GM21390 (cell line): Measurements from ENCODE around the gene BEND5.

Source experiments
- ATAC-seq: cut with Tn5 transposase; IDR thresholded peaks from one replicate; pipeline ENCODE4 v1.9.1; 2021; ENCODE audit not compliant: unreplicated experiment

Gene BEND5

GRCh38 chr1:48776393-48777218, at the start of gene BEND5:
TSS of gene BEND5 (minus strand) at chr1:48776891. CDS start at chr1:48776831, 60 bp downstream.
- ATAC-seq, result no peak

- no peak for ATAC-seq
Observed at GRCh38 chr1:48823168-48823567, 46.5 kb upstream of the BEND5 start.

GRCh38 chr1:48820491-48820890, 43.8 kb upstream of the BEND5 start:
- no peak for ATAC-seq

GRCh38 chr1:48817505-48818114, 40.9 kb upstream of the BEND5 start:
- ATAC-seq, result no peak

- ATAC-seq, result no peak
Observed at GRCh38 chr1:48810740-48811139, 34.0 kb upstream of the BEND5 start.

DNA sequence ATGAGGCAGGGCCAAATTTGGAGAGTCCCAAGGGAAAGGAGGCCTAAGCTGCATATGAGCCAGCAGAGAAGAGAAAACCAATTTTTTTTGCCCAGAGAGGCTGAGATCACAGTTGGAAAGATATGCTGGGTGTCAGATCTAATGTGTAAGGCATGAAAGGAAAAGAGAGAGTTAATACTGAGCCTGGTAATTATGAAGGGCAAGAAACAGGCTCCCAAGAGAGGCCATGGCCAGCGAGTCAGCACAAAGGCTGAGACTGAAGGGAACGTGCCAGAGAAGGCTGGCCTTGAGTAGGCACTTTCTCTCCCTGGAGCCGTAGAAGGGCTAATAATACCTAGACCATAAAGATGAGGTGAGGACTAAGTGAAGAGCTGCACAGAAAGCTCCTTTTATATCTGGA, 31.8 kb upstream of the BEND5 start:
- no peak for ATAC-seq

GRCh38 chr1:48807554-48808260, 31.0 kb upstream of the BEND5 start:
- no peak for ATAC-seq

DNA sequence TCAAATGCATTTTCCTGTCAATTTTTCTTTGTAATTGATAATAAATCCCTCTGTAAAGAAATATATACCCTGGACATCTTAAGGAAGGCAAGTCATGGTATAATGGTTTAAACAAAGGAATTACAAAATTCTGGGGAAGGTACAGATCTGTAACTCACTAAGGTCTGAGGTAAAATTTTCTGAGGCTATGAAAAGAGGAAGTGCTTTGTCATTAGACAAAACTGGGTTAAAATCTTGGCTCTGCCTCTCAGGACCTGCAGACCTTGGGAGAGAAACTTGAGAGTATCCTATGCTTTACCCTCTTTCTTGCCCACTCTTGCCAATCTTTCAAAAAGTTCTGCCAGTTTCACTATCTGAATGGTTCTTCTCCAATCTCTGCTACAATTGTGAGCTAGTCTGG, 26.8 kb upstream of the BEND5 start:
- no peak for ATAC-seq

DNA sequence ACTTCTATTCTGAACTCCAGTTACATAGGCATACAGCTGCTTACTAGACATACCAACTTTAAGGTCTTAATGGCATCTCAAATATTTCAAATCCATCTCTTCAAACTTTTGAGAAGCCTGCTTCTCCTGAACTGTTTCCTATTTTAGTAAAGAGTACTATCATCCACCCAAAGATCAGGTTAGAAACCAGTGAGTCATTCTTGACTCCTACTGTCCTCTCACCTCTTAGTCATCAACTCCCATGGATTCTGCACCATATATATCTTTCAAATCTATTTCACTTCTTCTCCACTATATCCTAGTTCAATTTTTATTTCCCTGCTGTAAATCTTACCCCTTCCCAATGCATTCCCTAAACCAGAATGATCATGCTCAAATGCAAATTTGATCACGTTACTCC, 18.1 kb upstream of the BEND5 start:
- ATAC-seq, result no peak

- ATAC-seq, result peak; percentile 77
Observed at GRCh38 chr1:48793863-48794262, 17.2 kb upstream of the BEND5 start.

- no peak for ATAC-seq
Observed at GRCh38 chr1:48792961-48793360, 16.3 kb upstream of the BEND5 start.

- ATAC-seq, result peak; percentile 33
Observed at GRCh38 chr1:48790397-48790796, 13.7 kb upstream of the BEND5 start.

- no peak for ATAC-seq
Observed at GRCh38 chr1:48789903-48790302, 13.2 kb upstream of the BEND5 start.

DNA sequence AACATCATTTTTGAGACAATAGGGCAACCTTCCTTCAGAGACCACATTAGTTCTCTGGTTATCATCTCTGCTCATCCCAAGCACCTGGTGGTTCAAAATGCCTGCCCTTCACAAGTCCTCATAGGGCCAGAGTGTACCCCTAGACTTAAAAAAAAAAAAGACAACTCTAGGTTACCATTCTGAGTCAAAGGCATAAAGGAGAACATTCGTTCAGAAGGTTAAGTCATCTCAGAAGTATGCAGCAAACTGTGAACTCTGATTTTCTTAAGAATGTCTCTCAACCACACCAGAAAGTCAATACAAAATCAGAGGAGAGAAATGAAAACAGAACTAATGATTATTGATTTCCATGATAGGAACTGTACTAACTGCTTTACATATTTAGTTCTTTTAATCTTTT, 9.2 kb upstream of the BEND5 start:
- ATAC-seq, result no peak

DNA sequence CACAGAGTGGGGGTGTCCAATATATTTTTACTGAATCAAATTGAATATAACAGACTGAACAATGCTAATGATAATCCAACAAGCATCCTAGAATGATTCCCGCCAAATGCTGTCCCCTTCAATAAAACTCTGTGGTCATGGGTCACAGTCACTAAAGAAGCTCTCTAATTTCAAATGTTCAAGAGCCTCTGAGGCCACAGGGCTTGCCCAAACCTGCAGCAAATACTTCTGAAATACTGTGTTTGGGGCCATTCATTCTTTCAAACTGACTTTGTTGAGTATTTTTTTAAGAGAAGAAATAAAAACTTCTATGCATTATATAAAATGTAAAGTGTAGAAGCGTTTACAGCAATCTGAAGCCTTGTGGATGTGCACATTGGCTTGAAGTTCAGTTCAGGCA, 7.6 kb upstream of the BEND5 start:
- no peak for ATAC-seq

DNA sequence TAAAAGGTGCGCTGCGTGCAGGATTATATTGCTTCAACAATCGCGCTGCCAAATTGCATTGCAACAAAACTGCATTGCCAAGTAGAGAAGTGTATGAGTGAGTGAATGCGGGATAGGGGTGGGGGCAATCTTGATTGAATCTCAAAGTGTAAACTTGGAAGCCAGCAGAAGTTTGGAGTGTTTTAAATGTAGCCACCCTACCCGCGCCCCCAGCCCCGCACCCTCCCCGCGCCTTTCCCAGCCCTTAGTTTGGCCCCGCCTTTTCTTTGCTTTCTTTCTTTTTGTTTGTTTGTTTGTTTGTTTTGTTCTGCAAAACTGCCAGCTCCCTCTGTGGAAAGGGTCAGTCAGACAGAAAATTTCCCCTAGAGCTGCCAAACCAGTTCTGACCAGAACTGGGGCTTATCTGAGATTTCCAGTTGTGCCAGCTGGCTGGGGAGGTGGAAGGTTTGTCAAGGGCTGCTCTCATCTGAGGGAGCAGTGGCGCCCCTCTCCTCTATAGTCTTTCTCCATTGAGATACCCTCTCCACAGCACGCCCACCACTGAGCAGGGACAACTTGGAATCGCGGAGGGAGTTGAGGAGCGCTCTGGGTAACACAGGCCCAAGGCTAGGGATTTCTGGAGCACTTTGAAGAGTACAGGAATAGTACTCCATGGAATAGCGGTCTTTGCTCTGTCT, 666 bp upstream of the BEND5 start:
- no peak for ATAC-seq

DNA sequence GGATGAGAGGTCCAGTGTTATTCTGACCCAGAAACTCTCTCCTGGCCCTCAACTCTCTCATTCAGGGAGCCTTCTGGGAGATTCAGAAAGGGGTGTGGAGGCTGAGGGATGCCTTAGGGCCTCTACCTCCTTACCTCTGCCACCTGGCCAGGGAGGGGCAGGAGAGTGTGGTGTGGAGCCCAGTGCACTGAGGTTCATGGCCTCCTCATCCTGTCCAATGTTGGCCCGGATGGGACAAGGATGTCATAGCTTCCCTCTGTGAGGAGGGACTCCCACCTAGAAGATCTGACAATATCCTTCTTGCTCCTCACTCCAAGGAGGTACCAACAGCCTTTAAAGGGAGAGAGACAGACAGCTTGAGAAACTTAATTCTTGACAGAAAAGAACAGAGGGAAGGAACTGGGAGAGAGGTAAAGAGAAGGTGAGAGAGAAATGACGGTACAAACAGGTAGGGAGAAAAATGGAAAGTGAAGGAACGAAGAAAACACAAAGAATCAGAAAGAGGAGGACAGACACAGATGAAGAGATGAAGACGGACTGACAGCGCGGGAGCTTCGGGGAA, 779 bp downstream of the BEND5 start:
- no peak for ATAC-seq

GRCh38 chr1:48773133-48773532, 3.6 kb downstream of the BEND5 start:
- no peak for ATAC-seq

- ATAC-seq, result no peak
Observed at GRCh38 chr1:48772211-48772610, 4.5 kb downstream of the BEND5 start.

DNA sequence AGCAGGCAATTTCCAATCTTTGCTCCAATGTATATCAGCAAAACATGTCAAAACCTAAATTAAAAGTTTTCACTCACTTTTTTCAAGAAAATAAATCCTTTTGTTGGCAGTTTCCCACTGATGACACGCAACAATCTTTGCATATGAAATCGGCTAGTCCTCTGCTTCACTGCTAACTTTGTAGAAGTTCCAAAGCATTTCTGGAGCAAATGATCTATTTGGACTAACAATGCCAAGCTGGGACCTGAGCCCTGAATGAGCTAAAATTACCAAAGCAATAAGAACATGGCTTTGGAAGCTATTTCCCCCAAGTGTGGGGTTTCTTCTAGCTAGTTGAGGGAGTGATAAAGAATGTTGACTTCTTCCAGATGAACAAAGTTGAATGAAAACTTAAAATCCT, 5.1 kb downstream of the BEND5 start:
- no peak for ATAC-seq

DNA sequence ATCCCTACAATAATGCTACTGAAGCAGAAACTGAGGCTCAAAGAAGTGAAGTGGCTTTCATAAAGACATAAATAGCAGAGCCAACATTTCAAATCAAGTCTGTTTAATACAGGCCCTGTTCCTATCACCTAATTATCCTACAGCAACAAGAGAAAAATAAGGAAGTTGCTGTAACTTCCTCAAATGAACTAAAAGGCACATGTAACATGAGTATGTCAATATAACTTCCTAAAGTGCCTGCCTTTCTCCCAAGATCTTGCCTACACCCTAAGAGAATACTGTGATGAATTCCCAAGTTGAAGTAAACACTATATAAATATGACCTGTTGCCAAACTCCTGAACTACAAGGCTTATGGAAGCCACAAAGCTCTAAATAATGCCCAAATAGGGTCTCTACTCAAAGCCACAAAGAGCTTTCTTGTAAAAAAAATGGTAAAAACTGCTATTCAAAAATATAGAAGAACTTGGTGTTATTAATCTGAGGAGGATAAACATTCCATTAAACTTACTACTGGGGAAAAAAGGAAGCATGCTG, 8.6 kb downstream of the BEND5 start:
- no peak for ATAC-seq
